Measurements from ENCODE around the gene KLHDC7B.

DNA sequence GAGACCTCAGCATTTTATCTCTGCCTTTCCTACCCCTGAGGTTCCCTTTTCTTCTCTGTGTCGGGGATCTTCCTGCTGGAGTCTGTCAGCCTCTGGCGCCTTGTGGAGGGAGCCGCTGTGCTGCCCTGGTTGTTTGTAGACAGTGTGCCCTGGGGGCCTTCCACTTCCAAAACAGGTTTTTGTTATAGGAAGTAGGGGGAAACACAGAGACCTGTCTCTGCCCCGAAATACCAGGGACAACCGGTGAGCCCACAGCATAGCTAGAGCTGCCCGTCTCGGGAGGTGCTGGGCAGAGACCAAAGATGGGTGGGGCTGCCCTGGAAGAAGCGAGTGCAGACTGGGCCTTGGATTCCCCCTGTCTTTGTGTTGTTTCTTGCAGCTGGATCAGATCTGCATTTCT is 29.6 kb upstream of the KLHDC7B start:
- TF ChIP-seq EP300 (IDR thresholded peaks at IDR 0.05), result no peak
- TF ChIP-seq, protein P1, sequence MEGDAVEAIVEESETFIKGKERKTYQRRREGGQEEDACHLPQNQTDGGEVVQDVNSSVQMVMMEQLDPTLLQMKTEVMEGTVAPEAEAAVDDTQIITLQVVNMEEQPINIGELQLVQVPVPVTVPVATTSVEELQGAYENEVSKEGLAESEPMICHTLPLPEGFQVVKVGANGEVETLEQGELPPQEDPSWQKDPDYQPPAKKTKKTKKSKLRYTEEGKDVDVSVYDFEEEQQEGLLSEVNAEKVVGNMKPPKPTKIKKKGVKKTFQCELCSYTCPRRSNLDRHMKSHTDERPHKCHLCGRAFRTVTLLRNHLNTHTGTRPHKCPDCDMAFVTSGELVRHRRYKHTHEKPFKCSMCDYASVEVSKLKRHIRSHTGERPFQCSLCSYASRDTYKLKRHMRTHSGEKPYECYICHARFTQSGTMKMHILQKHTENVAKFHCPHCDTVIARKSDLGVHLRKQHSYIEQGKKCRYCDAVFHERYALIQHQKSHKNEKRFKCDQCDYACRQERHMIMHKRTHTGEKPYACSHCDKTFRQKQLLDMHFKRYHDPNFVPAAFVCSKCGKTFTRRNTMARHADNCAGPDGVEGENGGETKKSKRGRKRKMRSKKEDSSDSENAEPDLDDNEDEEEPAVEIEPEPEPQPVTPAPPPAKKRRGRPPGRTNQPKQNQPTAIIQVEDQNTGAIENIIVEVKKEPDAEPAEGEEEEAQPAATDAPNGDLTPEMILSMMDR (IDR thresholded peaks at IDR 0.05), result no peak
